Glutamatergic neuron (in vitro differentiated cells): Measurements from ENCODE around the gene PCNT. TPM values are rescaled to one million over a fixed set of nuclear protein-coding genes. Genes with fewer than 3 reads are reported as not detected.
A peak's percentile ranks its signal among the peaks of the same experiment; 100 is the strongest.

Experiments used
- DNase-seq: peaks from one replicate; pipeline ENCODE4 v3.0.0; 2022
- H3K27ac Mint-ChIP-seq: one replicate; pipeline ENCODE4 v1.8.0; 2020; ENCODE audit warnings: mild to moderate bottlenecking, mixed read lengths, inconsistent platforms; ENCODE audit not compliant: unreplicated experiment
- H3K27me3 Mint-ChIP-seq: one replicate; pipeline ENCODE4 v1.8.0; 2020; ENCODE audit warnings: mild to moderate bottlenecking, moderate library complexity, mixed read lengths, inconsistent platforms; ENCODE audit not compliant: unreplicated experiment
- H3K36me3 Mint-ChIP-seq: one replicate; pipeline ENCODE4 v1.8.0; 2020; ENCODE audit warnings: mild to moderate bottlenecking, mixed read lengths, inconsistent platforms; ENCODE audit not compliant: unreplicated experiment
- H3K4me1 Mint-ChIP-seq: one replicate; pipeline ENCODE4 v1.8.0; 2020; ENCODE audit warnings: mild to moderate bottlenecking, low read depth, mixed read lengths, inconsistent platforms; ENCODE audit not compliant: unreplicated experiment
- H3K4me3 Mint-ChIP-seq: one replicate; pipeline ENCODE4 v1.8.0; 2020; ENCODE audit warnings: mild to moderate bottlenecking, mixed read lengths, inconsistent platforms; ENCODE audit not compliant: unreplicated experiment
- H3K9me3 Mint-ChIP-seq: one replicate; pipeline ENCODE4 v1.8.0; 2020; ENCODE audit warnings: mild to moderate bottlenecking, moderate library complexity, mixed read lengths, inconsistent platforms; ENCODE audit not compliant: unreplicated experiment
- CTCF ChIP-seq: fragments of 200-600 bp; sonication (generic); IDR thresholded peaks from one replicate; pipeline ENCODE4 v1.5.0; 2021; ENCODE audit not compliant: partially characterized antibody, unreplicated experiment
- total RNA-seq: library from RNA; stranded (reverse); fragmentation: NEBNext Ultra II Directional; extraction: Animal tissue kit (Norgen Biotek cat#: 25700); gene quantifications from one replicate; pipeline ENCODE4 v1.2.1, GENCODE V29; 2021; ENCODE audit not compliant: unreplicated experiment

PCNT gene
- total RNA-seq, 1 donor from 2014 or later, result 117 TPM

GRCh38 chr21:46346296-46347202, 22.6 kb downstream of the PCNT start:
- H3K27me3 Mint-ChIP-seq, result peaks cover 9% of the 10 kb centered on the region
- H3K4me1 Mint-ChIP-seq, result peaks cover 2% of the 10 kb centered on the region
- no peak overlapping the region for H3K4me3 Mint-ChIP-seq
- H3K9me3 Mint-ChIP-seq, result peaks cover 3% of the 10 kb centered on the region
- H3K27ac Mint-ChIP-seq, result peak overlapping the region; percentile 70
- no peak for TF ChIP-seq CTCF
- DNase-seq, result no peak
- H3K36me3 Mint-ChIP-seq, result peaks cover 8% of the 10 kb centered on the region

DNA sequence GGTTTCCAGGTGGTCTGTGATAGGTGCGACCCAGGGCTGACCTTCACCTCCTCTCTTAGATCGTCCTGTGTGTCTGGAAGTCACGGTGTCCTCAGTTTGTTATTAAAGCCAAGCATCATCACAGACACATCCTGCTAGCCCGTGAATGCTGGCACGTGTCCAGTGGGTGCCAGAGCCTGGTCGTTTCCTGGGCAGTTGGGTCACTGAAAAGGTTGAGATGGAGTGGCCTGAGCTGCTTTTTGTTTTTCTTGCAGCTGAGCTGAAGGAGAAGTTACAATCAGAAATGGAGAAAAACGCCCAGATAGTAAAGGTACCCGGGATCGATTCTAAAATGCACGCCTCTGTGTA, 23.2 kb downstream of the PCNT start:
- no peak for TF ChIP-seq CTCF
- Mint-ChIP-seq H3K9me3 (peaks cover 3% of the 10 kb centered on the region), H3K27ac (no peak overlapping the region), H3K4me3 (no peak overlapping the region), H3K4me1 (peaks cover 2% of the 10 kb centered on the region), H3K36me3 (peaks cover 8% of the 10 kb centered on the region), H3K27me3 (peaks cover 9% of the 10 kb centered on the region)
- no peak for DNase-seq

- Mint-ChIP-seq H3K27ac (no peak overlapping the region), H3K27me3 (peaks cover 9% of the 10 kb centered on the region), H3K4me1 (no peaks in the 10 kb centered on the region), H3K36me3 (peaks cover 6% of the 10 kb centered on the region), H3K9me3 (peaks cover 3% of the 10 kb centered on the region), H3K4me3 (no peak overlapping the region)
- no peak for DNase-seq
- no peak for TF ChIP-seq CTCF
Observed at GRCh38 chr21:46347791-46348381, 23.9 kb downstream of the PCNT start.

DNA sequence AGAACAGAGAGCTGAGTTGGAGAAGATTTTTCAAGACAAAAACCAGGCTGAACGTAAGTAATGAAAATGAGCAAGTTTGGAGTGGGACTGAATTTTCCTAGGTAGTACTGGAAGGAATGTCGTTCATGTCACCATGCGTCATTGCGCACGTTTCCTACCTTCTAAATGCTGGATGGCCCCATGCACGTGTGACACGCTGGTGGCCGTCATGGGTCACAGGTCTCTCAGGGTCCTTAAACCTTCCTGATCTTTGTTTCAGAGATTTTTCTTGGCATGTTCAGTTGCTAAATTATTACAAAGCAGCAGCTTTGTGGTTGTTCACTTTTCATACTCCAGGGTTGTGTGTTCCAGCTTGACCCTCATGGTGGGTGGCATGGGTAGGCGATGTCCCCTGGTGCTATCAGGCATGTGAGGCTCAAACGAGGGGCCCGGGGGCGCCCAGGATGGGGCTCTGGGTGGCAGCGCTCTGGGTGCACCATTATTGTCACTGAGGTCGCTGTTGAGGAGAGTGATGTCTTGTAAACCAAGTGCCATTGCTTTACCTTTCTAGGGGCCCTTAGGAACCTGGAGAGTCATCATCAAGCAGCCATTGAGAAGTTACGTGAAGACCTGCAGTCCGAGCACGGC, 25.3 kb downstream of the PCNT start:
- no peak overlapping the region for H3K4me3 Mint-ChIP-seq
- peaks cover 9% of the 10 kb centered on the region for H3K27me3 Mint-ChIP-seq
- peaks cover 4% of the 10 kb centered on the region for H3K36me3 Mint-ChIP-seq
- TF ChIP-seq CTCF, result no peak
- H3K4me1 Mint-ChIP-seq, result no peaks in the 10 kb centered on the region
- H3K27ac Mint-ChIP-seq, result no peak overlapping the region
- no peak for DNase-seq
- H3K9me3 Mint-ChIP-seq, result no peaks in the 10 kb centered on the region
